HEK293T (cell line): ENCODE data around the gene FMN2.
A peak's percentile ranks its signal among the peaks of the same experiment; 100 is the strongest.

Experiments
- CTCF ChIA-PET: fragments of 350-600 bp; formaldehyde crosslinking; extraction: SDS; loops from one replicate; lab custom pipeline; 2021; ENCODE audit warnings: antibody characterized with exemption, inconsistent platforms; lab: Yijun Ruan, JAX
- POLR2A ChIA-PET: fragments of 350-600 bp; formaldehyde crosslinking; extraction: SDS; loops from one replicate; lab custom pipeline; 2020; ENCODE audit warnings: antibody characterized with exemption, inconsistent platforms; lab: Yijun Ruan, JAX
- DNase-seq: peaks from one replicate; pipeline ENCODE4 v3.0.0; 2012; ENCODE audit warnings: mixed read lengths; ENCODE audit errors: extremely low spot score
- ARNT ChIP-seq: fragments of 450-650 bp; IDR thresholded peaks from 2 replicates; pipeline ENCODE4 v1.6.1; 2017; ENCODE audit warnings: mild to moderate bottlenecking
- BHLHE40 ChIP-seq: fragments of 450-650 bp; IDR thresholded peaks from 2 replicates; pipeline ENCODE4 v1.6.1; 2016; ENCODE audit warnings: mild to moderate bottlenecking, moderate library complexity, borderline replicate concordance
- CTBP1 ChIP-seq: fragments of 450-650 bp; IDR thresholded peaks from 2 replicates; pipeline ENCODE4 v1.6.1; 2016; ENCODE audit warnings: borderline replicate concordance
- ELF4 ChIP-seq: fragments of 450-650 bp; IDR thresholded peaks from 2 replicates; pipeline ENCODE4 v1.6.1; 2017; ENCODE audit warnings: antibody characterized with exemption
- FOXA1 ChIP-seq: fragments of 450-650 bp; IDR thresholded peaks from 2 replicates; pipeline ENCODE4 v1.6.1; 2016; ENCODE audit warnings: mild to moderate bottlenecking
- FOXK2 ChIP-seq: fragments of 450-650 bp; IDR thresholded peaks from 2 replicates; pipeline ENCODE4 v1.6.1; 2016; ENCODE audit warnings: mild to moderate bottlenecking
- FOXM1 ChIP-seq: fragments of 450-650 bp; IDR thresholded peaks from 2 replicates; pipeline ENCODE4 v1.6.1; 2017; ENCODE audit warnings: mild to moderate bottlenecking, borderline replicate concordance
- HDGF ChIP-seq: fragments of 450-650 bp; IDR thresholded peaks from 2 replicates; pipeline ENCODE4 v1.6.1; 2017; ENCODE audit warnings: antibody characterized with exemption, borderline replicate concordance
- L3MBTL2 ChIP-seq: fragments of 450-650 bp; conservative IDR thresholded peaks from 2 replicates; pipeline ENCODE4 v1.6.1; 2016; ENCODE audit warnings: mild to moderate bottlenecking
- LEF1 ChIP-seq: fragments of 450-650 bp; IDR thresholded peaks from 2 replicates; pipeline ENCODE4 v1.6.1; 2017; ENCODE audit warnings: mild to moderate bottlenecking, borderline replicate concordance
- NFRKB ChIP-seq: fragments of 450-650 bp; IDR thresholded peaks from 2 replicates; pipeline ENCODE4 v1.6.1; 2016; ENCODE audit warnings: mild to moderate bottlenecking, moderate library complexity
- PKNOX1 ChIP-seq: fragments of 450-650 bp; IDR thresholded peaks from 2 replicates; pipeline ENCODE4 v1.6.1; 2016
- SP1 ChIP-seq: fragments of 450-650 bp; IDR thresholded peaks from 2 replicates; pipeline ENCODE4 v1.6.1; 2017
- SUZ12 ChIP-seq: fragments of 450-650 bp; IDR thresholded peaks from 2 replicates; pipeline ENCODE4 v1.6.1; 2016; ENCODE audit warnings: mild to moderate bottlenecking
- TARDBP ChIP-seq: fragments of 450-650 bp; IDR thresholded peaks from 2 replicates; pipeline ENCODE4 v1.6.1; 2016
- ZNF384 ChIP-seq: fragments of 450-650 bp; IDR thresholded peaks from 2 replicates; pipeline ENCODE4 v1.6.1; 2016

FMN2 gene

GRCh38 chr1:240155605-240156004 lies 63.9 kb downstream of the FMN2 start:
- ChIA-PET POLR2A (interaction anchor here (1.0 kb wide), 1 partner anchor 49 kb away, joined by 3 read pairs; no protein-coding TSS in a partner anchor), CTCF (no interaction called here)
- DNase-seq = no peak
- TF ChIP-seq L3MBTL2 (no peak), SP1 (no peak), FOXM1 (no peak), LEF1 (no peak), HDGF (no peak), FOXA1 (no peak)

GRCh38 chr1:240164742-240165141 lies 73.1 kb downstream of the FMN2 start:
- TF ChIP-seq SUZ12 (no peak), SP1 (no peak), ELF4 (no peak), FOXM1 (no peak), ZNF384 (no peak), PKNOX1 (no peak), L3MBTL2 (no peak)
- DNase-seq = no peak
- ChIA-PET POLR2A (no interaction called here), CTCF (no interaction called here)

GRCh38 chr1:240169188-240169587 lies 77.5 kb downstream of the FMN2 start:
- DNase-seq = peak; percentile 23
- ChIA-PET CTCF (interaction anchor here (0.9 to 1.6 kb wide), 2 partner anchors 78 to 141 kb away, joined by 3 read pairs; no protein-coding TSS in a partner anchor), POLR2A (no interaction called here)
- TF ChIP-seq L3MBTL2 (no peak), LEF1 (no peak), BHLHE40 (no peak), ZNF384 (no peak), PKNOX1 (no peak)

- TF ChIP-seq SUZ12 (no peak), LEF1 (no peak), L3MBTL2 (no peak), FOXK2 (no peak), FOXM1 (no peak), PKNOX1 (no peak), FOXA1 (no peak), TARDBP (no peak), SP1 (no peak), CTBP1 (no peak)
- ChIA-PET CTCF (interaction anchor here (0.7 to 0.9 kb wide), 4 partner anchors 32 to 220 kb away, joined by 3 to 4 read pairs (median 3); no protein-coding TSS in a partner anchor), POLR2A (no interaction called here)
- no peak for DNase-seq
Observed at GRCh38 chr1:240170266-240170665, 78.6 kb downstream of the FMN2 start.

- no peak for DNase-seq
- TF ChIP-seq FOXK2 (no peak), HDGF (no peak), LEF1 (no peak), ARNT (no peak), PKNOX1 (no peak), SUZ12 (no peak), CTBP1 (no peak), SP1 (no peak), FOXA1 (no peak), BHLHE40 (no peak), NFRKB (no peak), TARDBP (no peak), ZNF384 (no peak), L3MBTL2 (no peak)
- ChIA-PET POLR2A (no interaction called here), CTCF (no interaction called here)
Observed at GRCh38 chr1:240170806-240171205, 79.1 kb downstream of the FMN2 start.

- TF ChIP-seq FOXM1 (no peak), SP1 (no peak), FOXK2 (no peak), SUZ12 (no peak), ZNF384 (no peak), LEF1 (no peak), CTBP1 (no peak), NFRKB (no peak), L3MBTL2 (no peak), HDGF (no peak), ARNT (no peak), TARDBP (no peak), ELF4 (no peak), BHLHE40 (no peak), FOXA1 (no peak), PKNOX1 (no peak)
- CTCF ChIA-PET = no interaction called here
- no peak for DNase-seq
- POLR2A ChIA-PET = no interaction called here
Observed at GRCh38 chr1:240171907-240172306, 80.2 kb downstream of the FMN2 start.
